Stimulated activated CD4-positive, alpha-beta T cell treated with anti-CD3 and anti-CD28 coated beads, Interleukin-12 subunit alpha, Interleukin-12 subunit beta, amount 100 ng/mL, for 4 hours (primary cell): ENCODE measurements around the gene COL27A1.

Source experiments
- DNase-seq: peaks from one replicate; pipeline ENCODE4 v3.0.0-alpha.2; 2020

Gene COL27A1

DNA sequence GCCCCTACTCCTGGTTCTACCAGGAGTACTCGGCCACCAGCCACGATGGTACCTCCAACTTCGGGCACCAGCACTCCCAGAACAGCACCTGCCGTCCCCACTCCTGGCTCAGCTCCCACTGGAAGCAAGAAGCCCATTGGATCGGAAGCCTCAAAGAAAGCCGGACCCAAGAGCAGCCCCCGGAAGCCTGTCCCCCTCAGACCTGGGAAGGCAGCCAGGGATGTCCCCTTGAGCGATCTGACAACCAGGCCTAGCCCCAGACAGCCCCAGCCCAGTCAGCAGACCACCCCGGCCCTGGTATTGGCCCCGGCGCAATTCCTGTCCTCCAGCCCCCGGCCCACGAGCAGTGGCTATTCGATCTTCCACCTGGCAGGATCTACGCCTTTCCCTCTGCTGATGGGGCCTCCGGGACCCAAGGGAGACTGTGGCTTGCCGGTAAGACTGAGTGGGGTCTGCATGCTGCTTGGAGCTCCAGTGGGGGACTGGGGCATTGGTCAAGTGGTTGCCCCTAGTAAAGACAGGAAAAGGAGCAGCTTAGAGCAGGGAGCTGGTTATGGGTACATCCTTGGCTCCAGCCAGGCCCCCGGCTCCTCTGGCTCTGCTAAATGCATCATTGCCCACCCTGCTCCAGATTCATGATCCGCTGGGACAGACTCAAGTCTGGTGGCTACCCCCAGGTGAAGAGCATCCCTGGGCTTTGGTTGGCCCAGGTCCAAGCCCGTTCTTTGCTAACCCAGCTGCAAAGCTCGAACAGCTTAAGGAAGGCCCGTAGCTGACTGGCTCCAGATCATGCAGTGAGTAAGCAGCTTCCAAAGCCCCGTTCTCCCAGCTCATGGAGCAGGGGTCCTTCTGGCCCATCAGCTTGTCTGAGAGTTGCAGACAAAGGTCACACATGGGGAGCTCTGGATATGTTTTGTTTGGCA lies 14.0 kb downstream of the COL27A1 start:
- no peak for DNase-seq

DNA sequence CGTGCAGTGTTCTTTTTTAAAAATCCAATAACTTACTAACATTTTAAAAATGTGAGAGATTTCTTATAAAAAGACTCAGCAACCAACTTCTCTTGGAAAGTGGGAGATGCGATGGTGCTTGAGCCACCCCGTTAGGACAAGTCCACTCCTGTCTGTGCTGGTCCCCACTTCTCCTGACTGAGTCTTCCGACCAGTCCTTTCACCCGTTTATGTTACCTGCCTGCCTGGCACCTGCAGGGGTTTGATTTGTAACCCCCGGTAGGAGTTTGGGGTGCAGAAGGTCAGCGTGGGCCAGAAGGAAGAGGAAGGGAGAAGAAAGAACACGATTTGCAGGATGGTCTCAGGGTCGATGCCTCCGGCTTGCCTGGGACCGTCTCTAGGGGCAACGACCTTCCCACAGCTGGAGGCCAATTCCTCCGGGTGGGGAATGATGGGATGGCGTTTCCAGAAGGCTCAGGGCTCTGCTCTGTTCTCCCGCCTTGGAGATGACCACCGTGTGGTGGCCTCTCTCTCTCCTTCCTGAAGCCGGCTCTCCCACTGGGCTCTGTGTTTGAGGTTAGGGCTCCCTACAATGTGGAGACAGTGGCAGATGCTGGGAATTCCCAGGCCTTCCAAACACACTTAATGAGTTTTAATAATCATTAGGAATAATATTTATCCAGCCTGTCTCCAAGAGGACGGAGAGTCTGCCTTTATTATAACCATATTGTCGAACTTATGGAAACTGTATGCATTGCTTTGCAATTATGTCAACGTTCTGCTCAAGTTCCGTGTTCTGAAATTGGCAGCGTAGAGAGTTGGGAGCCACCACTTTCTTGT lies 14.8 kb downstream of the COL27A1 start:
- DNase-seq, result no peak

DNA sequence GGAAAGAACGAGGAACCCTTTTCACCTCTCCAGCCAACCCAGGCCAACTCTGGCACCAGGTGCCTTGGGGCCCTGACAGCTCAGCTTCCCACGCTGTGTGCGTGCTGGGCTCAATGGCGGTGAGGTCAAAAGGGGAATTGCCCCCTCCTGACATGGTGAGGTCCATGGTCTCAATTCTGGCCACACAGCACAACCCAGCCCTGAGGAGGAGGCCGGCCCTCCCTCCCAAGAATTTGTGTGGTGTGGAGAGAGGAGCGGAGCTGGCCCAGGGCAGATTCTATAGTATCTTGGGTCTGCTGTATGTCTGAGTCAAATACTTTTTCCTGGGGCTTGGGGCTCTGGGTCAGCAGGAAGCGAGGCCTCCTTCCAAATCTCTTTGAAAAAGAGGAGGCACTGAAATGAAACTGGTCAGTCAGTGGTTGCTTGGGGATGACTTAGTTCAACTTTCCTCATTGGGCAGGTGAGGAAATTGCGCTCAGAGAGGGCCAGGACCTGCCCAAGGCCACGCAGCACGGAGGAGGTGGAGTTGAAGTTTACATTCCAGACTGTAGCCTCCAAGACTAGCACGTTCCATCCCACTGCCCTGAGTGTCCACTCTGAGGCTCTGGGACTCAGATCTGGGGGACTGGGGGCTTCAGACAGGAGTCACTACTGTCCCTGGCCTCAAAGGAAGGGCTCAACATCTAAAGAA lies 15.6 kb downstream of the COL27A1 start:
- DNase-seq, result no peak

DNA sequence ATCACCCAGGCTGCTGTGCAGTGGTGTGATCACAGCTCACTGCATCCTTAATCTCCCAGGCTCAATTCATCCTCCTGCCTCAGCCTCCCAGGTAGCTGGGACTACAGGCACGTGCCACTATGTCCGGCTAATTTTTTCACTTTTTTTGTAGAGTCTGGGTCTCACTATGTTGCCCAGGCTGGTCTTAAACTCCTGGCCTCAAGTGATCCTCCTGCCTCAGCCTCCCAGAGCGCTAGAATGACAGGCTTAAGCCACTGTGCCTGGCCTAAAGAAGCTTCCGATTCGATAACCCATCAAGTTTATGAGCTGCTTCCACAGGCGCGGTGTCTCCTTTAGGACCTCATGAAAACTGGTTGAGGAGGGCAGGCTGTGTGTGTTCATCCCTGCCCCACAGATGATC lies 16.2 kb downstream of the COL27A1 start:
- DNase-seq, result no peak

DNA sequence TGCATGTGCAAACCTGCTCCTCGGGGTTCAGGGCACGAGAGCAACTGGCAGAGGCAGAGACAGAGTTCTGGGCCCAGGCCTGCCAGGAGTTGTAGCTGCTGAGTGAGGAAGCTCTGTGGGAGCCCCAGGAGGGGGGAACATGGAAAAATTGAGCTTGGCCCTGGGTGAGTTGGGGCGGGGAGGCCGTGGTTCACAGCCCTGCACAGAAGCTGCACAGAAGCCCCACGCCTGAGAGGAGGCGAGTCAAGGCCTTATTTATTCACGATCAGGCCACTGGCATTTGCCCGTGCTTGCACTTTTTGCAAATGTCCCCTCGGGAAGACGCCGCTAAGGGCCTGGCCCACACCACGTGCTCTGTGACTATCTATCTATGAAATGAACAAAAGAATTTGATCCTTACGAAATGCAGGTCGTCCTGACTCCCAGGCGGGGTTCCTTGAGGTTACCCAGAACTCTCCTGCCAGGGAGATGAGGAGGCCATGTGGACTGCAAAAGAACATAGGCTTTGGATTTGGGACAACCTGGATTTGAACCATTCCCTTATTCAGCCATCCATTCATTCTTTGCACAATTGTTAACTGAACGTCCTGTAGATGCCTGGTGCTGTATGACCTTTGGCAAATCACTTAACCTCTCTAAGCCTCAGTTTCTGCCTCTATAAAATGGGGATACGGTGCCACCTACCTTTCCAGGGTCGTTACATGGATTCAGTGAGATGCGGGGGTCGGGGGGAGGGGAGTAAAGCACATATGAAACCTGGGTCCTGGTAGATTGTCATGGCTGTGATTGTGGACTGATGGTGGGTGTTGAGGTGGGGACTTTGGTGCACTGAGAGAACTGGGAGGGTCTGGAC lies 17.9 kb downstream of the COL27A1 start:
- no peak for DNase-seq

DNA sequence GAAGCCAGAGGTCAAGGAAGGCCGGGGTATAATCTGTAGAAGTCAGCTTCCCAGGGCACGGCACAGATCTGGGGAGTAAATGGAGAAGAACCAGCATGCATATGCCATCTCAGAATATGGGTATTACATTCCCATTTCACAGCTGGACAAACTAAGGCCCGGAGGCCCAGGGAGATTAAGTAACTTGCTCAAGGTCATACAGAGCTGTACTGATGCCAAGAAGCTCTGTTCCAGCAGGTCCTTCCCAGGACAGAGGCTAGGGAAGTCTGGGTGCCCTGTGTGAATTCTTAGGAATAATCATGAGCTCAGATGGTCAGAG lies 19.2 kb downstream of the COL27A1 start:
- DNase-seq, result no peak

DNA sequence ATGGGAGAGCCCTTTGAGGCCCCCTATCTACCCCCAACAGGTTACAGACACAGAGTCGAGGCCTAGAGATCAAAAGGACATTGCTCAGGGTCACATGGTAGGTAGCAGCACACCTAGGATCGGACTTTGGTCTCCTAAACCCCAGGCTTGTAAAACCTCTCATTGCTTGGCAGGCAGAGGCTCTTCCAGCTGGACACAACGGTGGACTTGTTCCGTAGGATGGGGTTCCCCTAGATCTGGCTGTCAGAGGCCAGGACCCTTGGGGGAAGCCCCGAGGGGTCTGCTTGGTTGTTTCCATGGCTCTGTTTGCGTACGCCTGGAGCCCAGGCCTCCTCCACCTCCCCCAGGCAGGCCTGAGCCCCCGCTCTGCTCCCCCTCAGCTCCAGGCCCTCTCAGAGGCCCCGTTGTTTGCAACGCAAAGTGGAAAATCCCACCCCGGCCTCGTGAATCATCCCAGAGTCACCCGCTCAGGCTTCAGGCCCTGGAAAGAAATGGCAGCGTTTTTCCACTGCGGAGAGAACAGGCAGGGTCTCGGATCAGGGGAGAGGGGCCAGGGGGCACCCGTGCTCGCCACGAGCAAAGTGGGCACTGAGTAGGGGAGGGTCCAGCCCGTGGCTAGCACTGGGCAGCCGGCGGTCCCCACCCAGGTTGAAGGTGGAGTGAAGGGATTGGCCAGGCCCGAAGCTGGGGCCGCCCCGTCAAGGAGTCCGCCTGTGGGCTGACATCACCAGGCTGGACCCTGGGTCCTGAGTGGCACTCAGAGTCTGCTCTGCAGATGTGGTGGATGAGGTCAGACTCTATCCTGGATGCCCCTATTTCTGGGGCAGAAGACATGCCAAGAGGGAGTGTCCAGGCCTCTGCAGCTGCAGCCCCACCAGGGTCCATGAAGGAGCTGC lies 19.8 kb downstream of the COL27A1 start:
- DNase-seq, result no peak

DNA sequence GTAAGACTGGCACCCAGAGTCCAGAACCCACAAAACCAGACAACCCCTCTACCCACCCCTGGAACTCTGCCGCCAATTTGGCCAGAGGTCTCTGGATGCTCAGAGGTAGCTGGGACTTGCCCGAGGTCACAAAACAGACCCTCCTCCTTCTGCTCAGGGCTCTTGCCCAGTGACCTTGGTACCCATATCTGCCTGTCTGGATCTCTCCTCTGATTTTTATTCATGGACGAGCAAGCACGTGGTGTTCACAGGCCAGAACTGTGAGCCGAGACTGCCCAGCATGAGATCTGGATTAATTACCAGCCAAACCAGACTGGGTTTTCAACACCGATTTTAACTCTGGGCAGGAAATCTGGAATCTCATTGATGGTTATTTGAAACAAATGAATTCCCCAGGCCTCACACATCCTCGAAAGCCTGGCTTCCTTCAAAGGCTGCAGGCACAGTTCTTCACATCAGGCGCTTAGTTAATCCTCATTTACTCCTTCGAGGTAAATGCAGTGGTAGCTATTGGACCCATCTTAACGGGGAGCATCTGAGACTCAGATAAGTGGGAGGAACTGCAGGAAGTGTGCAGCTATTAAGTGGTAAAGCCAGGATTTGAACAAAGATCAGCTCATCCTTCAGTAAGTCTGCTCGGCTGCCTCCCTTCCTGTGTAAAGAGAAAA lies 21.4 kb downstream of the COL27A1 start:
- DNase-seq, result no peak

DNA sequence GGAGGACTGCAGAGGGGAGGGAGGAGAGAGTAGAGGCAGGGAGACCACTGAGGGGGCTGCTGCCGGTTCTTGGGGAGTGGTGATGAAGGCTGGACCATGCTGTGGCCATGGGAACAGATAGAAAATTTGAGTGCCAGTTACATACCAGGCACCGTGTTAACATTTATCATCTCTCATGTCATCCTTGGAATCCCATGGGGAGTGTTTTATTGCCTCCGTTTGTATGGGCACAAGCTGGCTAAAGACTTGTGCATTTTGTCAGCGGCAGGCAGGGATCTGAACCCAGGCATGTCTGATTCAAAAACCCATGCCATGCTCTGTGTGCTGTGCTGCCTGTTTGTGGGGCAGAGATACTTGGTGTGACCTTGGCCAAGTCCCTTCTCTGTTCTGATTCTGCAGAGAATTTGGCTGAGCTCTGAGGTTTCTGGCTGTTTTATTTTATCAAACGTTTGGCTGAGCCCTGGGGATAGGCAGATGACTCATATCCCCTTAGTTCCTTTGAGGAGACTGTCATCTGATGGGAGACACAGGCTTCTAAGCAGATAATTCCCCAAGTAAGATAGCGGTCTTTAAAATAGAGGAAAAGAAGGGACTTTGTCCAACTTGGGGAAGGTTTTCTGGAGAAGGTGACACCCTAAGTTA lies 22.2 kb downstream of the COL27A1 start:
- no peak for DNase-seq

DNA sequence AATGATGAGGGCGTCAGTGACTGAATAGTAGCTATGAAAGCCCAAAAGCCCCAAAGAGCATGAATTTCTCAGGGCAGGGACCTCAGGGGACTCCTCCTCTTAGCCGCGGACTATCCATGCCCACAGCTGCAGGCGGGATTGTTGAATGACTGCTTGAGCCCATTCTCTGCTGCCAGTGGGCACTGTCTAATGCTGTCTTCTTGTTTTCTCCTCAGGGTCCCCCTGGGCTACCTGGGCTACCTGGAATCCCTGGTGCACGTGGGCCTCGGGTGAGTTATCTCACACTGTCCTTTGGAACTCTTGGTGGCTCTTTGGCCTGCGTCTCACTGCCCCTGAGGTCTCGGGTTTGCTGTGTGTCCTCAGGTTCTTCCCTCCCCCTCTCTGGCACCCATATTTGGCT lies 22.7 kb downstream of the COL27A1 start:
- no peak for DNase-seq

DNA sequence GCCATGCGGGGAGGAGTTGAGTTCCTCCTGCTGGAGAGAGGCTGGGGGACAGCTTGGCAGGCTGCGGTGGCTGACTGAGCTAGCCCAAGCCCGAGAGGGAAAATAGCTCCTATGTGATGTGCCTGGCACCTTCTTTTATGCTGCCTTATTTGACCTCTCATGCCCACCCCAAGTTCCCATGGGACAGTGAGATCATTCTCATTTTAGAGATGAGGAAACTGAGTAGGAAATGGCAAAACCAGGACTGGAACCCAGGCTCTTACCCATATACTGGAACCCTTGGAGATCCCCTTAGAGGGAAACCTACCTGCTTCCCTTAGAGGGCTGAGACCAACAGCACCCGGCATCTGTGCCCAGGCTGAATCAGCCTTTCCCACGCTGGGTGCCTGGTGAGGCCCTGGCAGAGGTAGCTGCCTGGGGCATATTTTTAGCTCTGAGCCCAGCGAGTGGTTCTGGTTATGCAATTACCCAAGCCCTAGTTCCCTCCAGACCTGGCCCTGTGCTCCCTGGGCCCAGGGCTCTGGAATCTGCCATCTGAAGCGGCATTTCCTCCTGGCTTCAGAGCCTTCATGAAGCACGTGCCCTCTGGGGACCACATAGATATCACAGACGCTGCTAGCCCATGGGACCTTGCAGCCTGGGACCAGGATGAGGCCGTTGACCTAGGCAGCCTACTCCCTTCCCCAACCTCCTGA lies 23.6 kb downstream of the COL27A1 start:
- DNase-seq, result no peak

DNA sequence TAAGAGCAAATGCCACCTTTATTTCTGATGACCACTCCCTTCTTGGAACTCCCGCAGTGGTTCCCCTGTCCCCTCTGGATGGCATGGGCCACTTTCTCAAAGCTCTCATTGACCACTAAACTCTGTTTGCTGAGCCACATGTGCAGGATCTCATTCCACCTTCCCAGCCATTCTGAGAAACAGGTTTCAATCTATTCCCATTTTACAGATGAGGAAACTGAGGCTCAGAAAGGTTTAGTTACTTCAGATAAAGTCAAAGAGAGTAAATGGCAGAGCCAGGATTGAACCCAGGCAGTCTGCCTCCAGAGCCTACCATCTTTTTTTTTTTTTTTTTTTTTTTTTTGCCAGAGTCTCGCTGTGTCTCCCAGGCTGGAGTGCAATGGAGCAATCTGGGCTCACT lies 24.2 kb downstream of the COL27A1 start:
- no peak for DNase-seq

DNA sequence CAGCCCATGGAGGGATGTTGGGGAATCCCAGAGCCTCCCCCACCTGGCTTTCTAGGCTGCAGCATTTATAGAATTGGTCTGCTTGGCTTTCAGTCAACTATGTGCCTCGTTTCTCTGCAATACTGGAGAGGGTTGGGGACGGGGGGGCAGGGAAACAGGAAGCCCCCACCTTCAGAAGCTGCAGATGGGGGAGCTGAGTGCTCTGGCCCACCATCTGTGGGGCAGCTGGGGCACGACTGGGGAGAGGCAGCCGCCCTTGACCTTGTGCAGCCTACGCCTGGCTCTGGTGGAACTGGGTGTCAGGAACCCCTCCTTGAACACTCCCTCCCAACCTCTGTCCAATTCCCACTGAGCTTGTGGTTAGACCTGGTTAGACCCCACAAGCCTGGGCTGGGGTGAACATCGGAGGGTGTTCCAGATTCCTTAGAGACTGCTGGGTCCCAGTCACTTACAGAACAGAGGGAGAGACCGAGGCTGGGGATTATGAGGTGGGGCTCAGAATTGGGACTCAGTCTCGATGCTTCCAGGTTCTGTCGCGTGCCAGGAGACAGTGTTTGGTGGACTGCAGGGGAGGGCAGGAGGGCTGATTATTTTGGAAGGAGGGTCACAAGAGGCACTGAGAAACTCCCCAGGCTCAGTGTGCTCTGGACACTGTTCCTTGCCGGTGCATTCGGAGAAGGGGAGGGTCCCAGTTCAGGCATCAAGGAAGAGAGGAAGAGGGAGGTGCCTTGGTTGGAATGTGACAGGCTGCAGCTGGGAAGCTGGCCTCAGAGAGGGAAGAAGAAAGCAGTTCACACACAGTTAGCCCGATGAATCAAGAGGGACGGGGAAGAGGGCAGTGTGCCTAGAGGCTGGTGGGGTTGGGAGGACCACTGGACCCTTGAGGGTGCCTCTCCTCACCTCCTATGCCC lies 25.6 kb downstream of the COL27A1 start:
- DNase-seq, result no peak

DNA sequence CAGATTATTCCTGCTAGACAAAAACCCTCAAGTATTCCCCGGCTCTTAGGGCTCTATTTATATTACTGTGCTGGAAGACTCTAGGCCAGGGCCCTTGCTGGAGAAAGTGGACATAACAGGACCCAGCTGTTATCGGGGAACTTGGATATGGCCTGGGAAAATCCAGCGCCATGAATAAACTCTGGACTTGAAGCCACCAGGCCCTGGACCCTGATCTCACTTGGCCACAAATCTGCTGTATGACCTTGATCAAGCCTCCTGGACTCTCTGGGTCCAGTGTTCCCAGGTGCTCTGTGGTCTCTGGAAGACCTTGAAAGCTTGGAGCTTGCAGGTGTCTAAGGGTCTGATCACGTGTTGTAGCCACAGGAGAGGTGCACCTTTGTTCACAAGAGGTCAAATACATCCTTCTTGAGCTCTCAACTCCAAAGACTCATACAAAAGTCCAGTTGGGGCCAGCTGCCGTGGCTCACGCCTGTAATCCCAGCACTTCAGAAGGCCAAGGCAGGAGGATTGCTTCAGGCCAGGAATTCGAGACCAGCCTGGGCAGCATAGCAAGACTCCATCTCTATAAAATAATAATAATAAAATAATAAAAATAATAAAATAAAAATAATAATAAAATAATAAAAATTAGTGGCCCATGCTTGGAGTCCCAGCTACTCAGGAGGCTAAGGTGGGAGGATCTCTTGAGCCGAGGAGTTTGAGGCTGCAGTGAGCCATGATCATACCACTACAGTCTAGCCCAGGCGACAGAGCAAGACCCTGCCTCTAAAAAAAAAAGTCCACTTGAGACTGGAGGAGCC lies 26.5 kb downstream of the COL27A1 start:
- DNase-seq, result no peak

DNA sequence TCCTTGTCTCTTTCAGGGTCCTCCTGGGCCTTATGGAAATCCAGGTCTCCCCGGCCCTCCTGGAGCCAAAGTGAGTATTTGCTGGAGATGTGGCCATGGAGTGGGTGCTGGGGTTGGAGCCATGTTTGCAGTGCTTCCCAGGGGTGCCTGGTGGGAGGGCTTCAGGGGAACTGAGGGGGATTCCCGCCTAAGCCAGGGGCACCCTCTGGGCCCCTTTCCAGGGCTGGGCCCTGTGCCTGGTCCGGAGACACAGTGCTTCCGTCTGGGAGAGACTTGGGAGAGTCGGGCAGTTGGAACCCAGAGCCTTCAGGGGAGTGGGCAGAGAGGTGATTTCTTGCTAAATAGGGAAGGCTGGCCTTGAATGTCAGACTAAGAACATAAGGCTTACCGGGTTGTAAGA lies 27.7 kb downstream of the COL27A1 start:
- no peak for DNase-seq

DNA sequence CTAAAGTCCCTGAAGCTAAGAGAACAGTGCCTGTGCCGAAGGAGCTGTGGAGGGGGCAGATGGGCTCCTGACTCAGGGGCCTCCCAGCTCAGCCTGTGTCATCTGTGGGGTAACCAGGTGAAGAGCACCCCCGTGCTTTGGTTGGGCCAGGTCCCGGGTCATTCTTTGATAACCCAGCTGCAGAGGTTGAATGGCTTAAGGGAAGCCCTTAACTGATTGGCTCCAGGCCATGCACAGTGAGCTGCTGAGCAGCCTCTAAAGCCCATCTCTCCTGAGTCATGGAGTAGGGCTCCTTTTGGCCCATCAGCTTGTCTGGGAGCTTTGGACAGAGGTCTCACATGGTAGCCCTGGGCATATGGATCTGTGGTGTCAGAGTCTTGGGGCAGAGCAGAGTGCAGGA lies 28.7 kb downstream of the COL27A1 start:
- DNase-seq, result no peak

DNA sequence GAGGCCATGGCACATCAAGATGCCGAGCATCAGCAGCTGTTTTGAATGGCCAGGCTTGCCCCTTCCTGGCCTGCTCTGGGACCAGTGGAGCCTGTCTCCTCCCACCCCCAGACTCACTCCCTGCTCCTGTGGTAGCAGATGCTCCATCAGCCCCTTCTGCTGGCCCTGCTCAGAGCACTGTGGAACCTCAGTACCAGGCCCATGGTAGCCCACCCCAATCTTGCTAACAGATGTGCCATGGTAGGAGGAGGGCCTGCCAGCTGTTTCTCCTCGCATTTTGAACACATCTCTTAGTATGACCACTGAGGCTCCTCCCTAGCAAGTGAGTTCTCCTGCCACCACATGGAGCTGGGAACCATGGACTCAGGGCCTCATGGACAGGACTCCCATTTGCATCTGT lies 29.5 kb downstream of the COL27A1 start:
- no peak for DNase-seq
